Smooth muscle cell (in vitro differentiated cells): ENCODE data around the gene ABCB9. TPM values are rescaled to one million over a fixed set of nuclear protein-coding genes. Genes with fewer than 3 reads are reported as not detected.
A peak's percentile ranks its signal among the peaks of the same experiment; 100 is the strongest.

Experiments used
- DNase-seq: peaks from one replicate; lab custom pipeline; 2025; ENCODE audit not compliant: unreplicated experiment; lab: John Stamatoyannopoulos, UW
- H2AFZ ChIP-seq: fragments of 200-600 bp; sonication (generic); 2 replicates; pipeline ENCODE4 v1.6.0; 2016; ENCODE audit warnings: antibody characterized with exemption, low read depth, mild to moderate bottlenecking
- H3F3A ChIP-seq: fragments of 200-600 bp; sonication (generic); 2 replicates; pipeline ENCODE4 v1.6.0; 2017; ENCODE audit warnings: antibody characterized with exemption, low read depth
- H3K27ac ChIP-seq: fragments of 200-600 bp; sonication (generic); 2 replicates; pipeline ENCODE4 v1.5.1; 2016; ENCODE audit warnings: low read depth, mild to moderate bottlenecking
- H3K27me3 ChIP-seq: fragments of 200-600 bp; sonication (generic); 2 replicates; pipeline ENCODE4 v1.6.1; 2016; ENCODE audit warnings: low read depth, mild to moderate bottlenecking
- H3K36me3 ChIP-seq: fragments of 200-600 bp; sonication (generic); 2 replicates; pipeline ENCODE4 v1.5.1; 2016; ENCODE audit warnings: low read depth
- H3K4me1 ChIP-seq: fragments of 200-600 bp; sonication (generic); 2 replicates; pipeline ENCODE4 v1.5.1; 2016; ENCODE audit warnings: low read depth
- H3K4me2 ChIP-seq: fragments of 200-600 bp; sonication (generic); 2 replicates; pipeline ENCODE4 v1.6.0; 2016; ENCODE audit warnings: mild to moderate bottlenecking
- H3K4me3 ChIP-seq: fragments of 200-600 bp; sonication (generic); 2 replicates; pipeline ENCODE4 v1.5.1; 2016; ENCODE audit warnings: mild to moderate bottlenecking
- H3K79me2 ChIP-seq: fragments of 200-600 bp; sonication (generic); 2 replicates; pipeline ENCODE4 v1.6.0; 2016; ENCODE audit warnings: low read depth, mild to moderate bottlenecking
- H3K9ac ChIP-seq: fragments of 200-600 bp; sonication (generic); 2 replicates; pipeline ENCODE4 v1.6.0; 2016; ENCODE audit warnings: low read depth
- H3K9me3 ChIP-seq: fragments of 200-600 bp; sonication (generic); replicated peaks from 2 replicates; pipeline ENCODE4 v1.5.1; 2016; ENCODE audit warnings: low read depth
- H4K20me1 ChIP-seq: fragments of 200-600 bp; sonication (generic); 2 replicates; pipeline ENCODE4 v1.6.0; 2016; ENCODE audit warnings: low read depth
- CTCF ChIP-seq: fragments of 200-600 bp; sonication (generic); IDR thresholded peaks from 2 replicates; pipeline ENCODE4 v1.5.1; 2017; ENCODE audit warnings: borderline replicate concordance, mild to moderate bottlenecking, antibody characterized with exemption; ENCODE audit not compliant: insufficient read depth, poor library complexity, severe bottlenecking
- WGBS: methylation state at CpG from one replicate; pipeline ENCODE4 v1.1.7; 2016; ENCODE audit warnings: low lambda C conversion rate; 5-methylcytosine and 5-hydroxymethylcytosine counted together
- polyA plus RNA-seq: library from polyadenylated mRNA; unstranded; fragments of >200 nt; fragmentation: Nextera tagmentation; extraction: Ambion mirVana; gene quantifications from 2 replicates; pipeline ENCODE4 v1.2.1, GENCODE V29; 2016
- total RNA-seq: library from RNA; depleted of rRNA; stranded (reverse); fragments of >200 nt; gene quantifications from 2 replicates; pipeline ENCODE4 v1.2.3, GENCODE V29; 2014

The ABCB9 gene
- total and polyA plus RNA-seq, 2 experiments from 2014 or later, result 8.0 to 8.2 TPM

- WGBS, result 89% methylated on average over 6 of the region's 6 CpGs
Observed at GRCh38 chr12:122884091-122884826, 82.0 kb downstream of the ABCB9 start.

GRCh38 chr12:122882908-122883558 is 83.2 kb downstream of the ABCB9 start:
- peaks cover 20% of the 10 kb centered on the region for H3F3A ChIP-seq
- H4K20me1 ChIP-seq, result peaks cover 98% of the 10 kb centered on the region
- H3K9ac ChIP-seq, result no peak overlapping the region
- no peak for DNase-seq
- H3K27ac ChIP-seq, result no peak overlapping the region
- H3K9me3 ChIP-seq, result no peaks in the 10 kb centered on the region
- no peaks in the 10 kb centered on the region for H3K27me3 ChIP-seq
- H3K79me2 ChIP-seq, result peaks cover 81% of the 10 kb centered on the region
- H3K36me3 ChIP-seq, result no peaks in the 10 kb centered on the region
- WGBS, result 96% methylated on average over 11 of the region's 11 CpGs
- no peak overlapping the region for H2AFZ ChIP-seq
- no peak for TF ChIP-seq CTCF
- no peak overlapping the region for H3K4me2 ChIP-seq
- no peak overlapping the region for H3K4me3 ChIP-seq
- peaks cover 33% of the 10 kb centered on the region for H3K4me1 ChIP-seq

More at GRCh38 chr12:122884091-122884826, 82.0 kb downstream of the ABCB9 start:
- Histone ChIP-seq H3K27ac (no peak overlapping the region), H3K9me3 (no peaks in the 10 kb centered on the region), H3K79me2 (peaks cover 81% of the 10 kb centered on the region), H3K4me2 (no peak overlapping the region), H3K9ac (no peak overlapping the region), H3K4me1 (peaks cover 41% of the 10 kb centered on the region), H4K20me1 (peaks cover 98% of the 10 kb centered on the region), H3K4me3 (no peak overlapping the region), H3K36me3 (no peaks in the 10 kb centered on the region), H3F3A (peaks cover 23% of the 10 kb centered on the region), H3K27me3 (no peaks in the 10 kb centered on the region), H2AFZ (no peak overlapping the region)
- no peak for TF ChIP-seq CTCF
- no peak for DNase-seq

- Histone ChIP-seq H3K4me3 (no peak overlapping the region), H3F3A (peaks cover 11% of the 10 kb centered on the region), H3K27me3 (no peaks in the 10 kb centered on the region), H3K4me2 (peak overlapping the region; percentile 64), H3K79me2 (peaks cover 91% of the 10 kb centered on the region), H2AFZ (no peak overlapping the region), H3K9me3 (no peaks in the 10 kb centered on the region), H3K36me3 (no peaks in the 10 kb centered on the region), H3K9ac (peak overlapping the region; percentile 31), H3K27ac (peak overlapping the region; percentile 63), H3K4me1 (peaks cover 15% of the 10 kb centered on the region), H4K20me1 (peaks cover 98% of the 10 kb centered on the region)
- 32% methylated on average over 8 of the region's 8 CpGs for WGBS
- no peak for DNase-seq
- TF ChIP-seq CTCF, result peak; percentile 38
Observed at GRCh38 chr12:122880668-122881067, 85.6 kb downstream of the ABCB9 start.
